22Rv1 (cell line): ENCODE measurements around the gene OR13J1.
"Not testable (repeated sequence)": the region's sequence is repeated elsewhere in the genome, so short reads cannot be mapped to it uniquely, and the experiment has no call there.

Source experiments
- H3K27ac ChIP-seq: fragments of 450-650 bp; 2 replicates; pipeline ENCODE4 v1.5.1; 2017
- ZFX ChIP-seq: fragments of 450-650 bp; IDR thresholded peaks from 2 replicates; pipeline ENCODE4 v1.6.1; 2017; ENCODE audit warnings: antibody characterized with exemption, borderline replicate concordance
- TF ChIP-seq, protein P1 (sequence below): fragments of 450-650 bp; IDR thresholded peaks from 2 replicates; pipeline ENCODE4 v1.5.1; 2017; ENCODE audit warnings: mild to moderate bottlenecking

Gene OR13J1

DNA sequence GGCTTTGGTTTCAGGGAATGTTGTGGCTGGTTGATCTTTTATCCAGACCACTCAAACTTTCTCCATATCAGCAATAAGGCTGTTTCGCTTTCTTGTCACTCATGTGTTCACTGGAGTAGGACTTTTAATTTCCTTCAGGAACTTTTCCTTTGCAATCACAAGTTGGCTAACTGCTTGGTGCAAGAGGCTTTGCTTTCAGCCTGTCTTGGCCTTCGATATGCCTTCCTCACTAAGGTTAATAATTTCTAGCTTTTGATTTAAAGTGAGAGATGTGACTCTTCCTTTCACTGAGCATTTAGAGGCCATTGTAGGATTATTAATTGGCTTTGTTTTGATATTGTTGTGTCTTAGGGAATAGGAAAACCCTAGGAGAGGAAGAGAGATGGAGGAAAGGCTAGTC, 28.8 kb upstream of the OR13J1 start:
- TF ChIP-seq ZFX: no peak
- TF ChIP-seq, protein P1, sequence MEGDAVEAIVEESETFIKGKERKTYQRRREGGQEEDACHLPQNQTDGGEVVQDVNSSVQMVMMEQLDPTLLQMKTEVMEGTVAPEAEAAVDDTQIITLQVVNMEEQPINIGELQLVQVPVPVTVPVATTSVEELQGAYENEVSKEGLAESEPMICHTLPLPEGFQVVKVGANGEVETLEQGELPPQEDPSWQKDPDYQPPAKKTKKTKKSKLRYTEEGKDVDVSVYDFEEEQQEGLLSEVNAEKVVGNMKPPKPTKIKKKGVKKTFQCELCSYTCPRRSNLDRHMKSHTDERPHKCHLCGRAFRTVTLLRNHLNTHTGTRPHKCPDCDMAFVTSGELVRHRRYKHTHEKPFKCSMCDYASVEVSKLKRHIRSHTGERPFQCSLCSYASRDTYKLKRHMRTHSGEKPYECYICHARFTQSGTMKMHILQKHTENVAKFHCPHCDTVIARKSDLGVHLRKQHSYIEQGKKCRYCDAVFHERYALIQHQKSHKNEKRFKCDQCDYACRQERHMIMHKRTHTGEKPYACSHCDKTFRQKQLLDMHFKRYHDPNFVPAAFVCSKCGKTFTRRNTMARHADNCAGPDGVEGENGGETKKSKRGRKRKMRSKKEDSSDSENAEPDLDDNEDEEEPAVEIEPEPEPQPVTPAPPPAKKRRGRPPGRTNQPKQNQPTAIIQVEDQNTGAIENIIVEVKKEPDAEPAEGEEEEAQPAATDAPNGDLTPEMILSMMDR: no peak
- no peak overlapping the region for H3K27ac ChIP-seq

DNA sequence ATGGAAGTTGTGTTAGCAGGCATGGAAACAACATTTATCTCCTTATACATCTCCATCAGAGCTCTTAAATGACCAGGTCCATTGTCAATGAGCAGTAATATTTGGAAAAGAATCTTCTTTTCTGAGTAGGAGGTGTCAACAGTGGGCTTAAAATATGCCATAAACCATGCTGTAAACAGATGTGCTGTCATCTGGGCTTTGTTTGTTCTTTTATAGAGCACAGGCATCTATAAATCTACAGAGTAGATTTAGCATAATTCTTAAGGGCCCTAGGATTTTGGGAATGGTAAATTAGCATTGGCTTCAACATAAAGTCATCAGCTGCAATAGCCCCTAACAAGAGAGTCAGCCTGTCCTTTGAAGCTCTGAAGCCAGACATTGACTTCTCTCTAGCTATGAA, 28.1 kb upstream of the OR13J1 start:
- no peak overlapping the region for H3K27ac ChIP-seq
- TF ChIP-seq, protein P1: no peak
- TF ChIP-seq ZFX: no peak

DNA sequence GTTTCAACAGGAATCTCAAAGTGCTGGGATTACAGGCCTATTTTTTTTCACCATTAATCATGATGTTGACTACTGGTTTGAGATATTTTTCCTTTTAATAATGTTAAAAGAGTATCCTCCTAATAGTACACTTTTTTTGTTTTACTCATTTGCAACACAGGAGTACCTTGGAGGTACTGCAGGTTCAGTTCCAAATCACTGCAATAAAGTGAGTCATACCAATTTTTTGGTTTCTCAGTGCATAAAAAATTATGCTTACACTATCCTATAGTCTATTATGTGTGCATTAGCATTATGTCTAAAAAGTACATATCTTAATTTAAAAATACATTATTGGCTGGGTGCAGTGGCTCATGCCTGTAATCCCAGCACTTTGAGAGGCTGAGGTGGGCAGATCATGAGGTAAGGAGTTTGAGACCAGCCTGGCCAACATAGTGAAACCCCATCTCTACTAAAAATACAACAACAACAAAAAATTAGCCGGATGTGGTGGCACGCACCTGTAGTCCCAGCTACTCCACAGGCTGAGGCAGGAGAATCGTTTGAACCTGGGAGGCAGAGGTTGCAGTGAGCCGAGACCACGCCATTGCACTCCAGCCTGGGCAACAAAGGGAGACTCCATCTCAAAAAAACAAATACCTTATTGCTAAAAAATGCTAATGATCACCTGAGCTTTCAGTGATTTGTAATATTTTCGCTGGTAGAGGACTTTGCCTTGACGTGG, 27.3 kb upstream of the OR13J1 start:
- H3K27ac ChIP-seq: not testable (repeated sequence)

DNA sequence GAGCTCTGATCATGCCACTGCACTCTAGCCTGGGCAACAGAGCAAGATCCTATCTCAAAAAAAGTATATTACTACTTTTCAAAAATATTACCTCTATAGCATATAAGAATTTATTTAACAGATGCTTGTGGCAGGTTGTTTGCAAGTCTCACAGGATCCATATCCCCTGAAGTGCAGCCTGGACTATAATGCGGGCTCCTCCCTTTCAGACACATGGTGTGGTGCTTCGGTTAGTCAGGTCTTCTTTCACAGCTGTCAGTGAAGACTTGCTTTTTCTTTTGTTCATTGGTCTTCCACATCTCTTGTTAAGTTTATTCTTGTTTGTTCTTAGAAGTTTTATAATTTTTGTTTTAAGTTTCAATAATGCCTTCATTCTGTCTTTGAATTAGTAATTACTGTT, 26.4 kb upstream of the OR13J1 start:
- H3K27ac ChIP-seq: no peak overlapping the region
- no peak for TF ChIP-seq ZFX
- TF ChIP-seq, protein P1: no peak

DNA sequence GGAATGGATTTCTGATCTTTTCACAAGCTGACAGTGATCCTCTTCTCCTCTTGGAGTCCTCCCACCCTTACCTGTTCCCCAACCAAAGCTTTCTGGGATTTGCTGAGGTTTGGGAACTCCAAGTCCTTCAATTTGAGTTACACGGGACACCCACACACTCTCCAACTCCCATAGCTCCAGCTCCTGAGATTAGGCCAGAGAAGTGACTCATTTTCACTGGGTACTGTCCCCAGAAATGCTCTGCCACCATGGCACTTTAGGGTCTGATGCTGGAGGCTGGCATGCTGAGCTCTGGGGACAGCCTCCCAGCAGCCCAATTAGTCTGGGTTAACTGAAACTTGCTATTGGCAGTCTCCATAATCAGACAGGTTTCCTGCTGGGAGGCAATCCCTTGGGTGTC, 21.9 kb upstream of the OR13J1 start:
- no peak overlapping the region for H3K27ac ChIP-seq
- TF ChIP-seq, protein P1: no peak
- TF ChIP-seq ZFX: no peak

DNA sequence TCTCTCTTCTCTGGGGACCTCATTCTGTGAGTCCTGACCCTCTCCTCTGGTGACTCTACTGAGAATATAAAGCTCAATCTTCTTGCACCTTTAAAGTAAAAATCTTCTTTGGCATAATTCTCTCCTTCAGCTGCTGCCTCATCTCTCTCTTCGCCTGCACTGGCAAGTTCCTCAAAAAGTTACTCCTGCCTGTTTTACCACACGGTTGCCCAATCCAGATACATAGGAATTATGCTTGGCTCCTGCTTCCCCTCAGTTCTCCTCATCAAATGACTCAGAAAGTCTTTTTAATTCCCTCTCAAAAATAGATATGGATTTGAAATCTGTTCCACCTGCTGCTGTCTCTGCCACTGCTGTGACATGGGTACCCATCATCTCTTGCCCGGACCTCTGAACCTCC, 21.4 kb upstream of the OR13J1 start:
- H3K27ac ChIP-seq: no peak overlapping the region
- TF ChIP-seq, protein P1: no peak
- TF ChIP-seq ZFX: no peak

DNA sequence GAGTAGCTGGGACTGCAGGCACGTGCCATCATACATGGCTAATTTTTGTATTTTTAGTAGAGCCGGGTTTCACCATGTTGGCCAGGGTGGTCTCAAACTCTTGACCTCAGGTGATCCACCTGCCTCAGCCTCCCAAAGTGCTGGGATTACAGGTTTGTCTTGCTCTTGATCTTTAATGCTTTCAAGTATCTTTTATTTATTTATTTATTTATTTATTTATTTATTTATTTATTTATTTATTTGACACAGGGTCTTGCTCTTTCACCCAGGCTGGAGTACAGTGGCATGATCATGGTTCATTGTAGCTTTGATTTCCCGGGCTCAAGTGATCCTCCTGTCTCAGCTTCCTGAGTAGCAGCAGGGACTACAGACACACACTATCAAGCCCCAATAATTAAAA, 14.7 kb upstream of the OR13J1 start:
- not testable (repeated sequence) for H3K27ac ChIP-seq

DNA sequence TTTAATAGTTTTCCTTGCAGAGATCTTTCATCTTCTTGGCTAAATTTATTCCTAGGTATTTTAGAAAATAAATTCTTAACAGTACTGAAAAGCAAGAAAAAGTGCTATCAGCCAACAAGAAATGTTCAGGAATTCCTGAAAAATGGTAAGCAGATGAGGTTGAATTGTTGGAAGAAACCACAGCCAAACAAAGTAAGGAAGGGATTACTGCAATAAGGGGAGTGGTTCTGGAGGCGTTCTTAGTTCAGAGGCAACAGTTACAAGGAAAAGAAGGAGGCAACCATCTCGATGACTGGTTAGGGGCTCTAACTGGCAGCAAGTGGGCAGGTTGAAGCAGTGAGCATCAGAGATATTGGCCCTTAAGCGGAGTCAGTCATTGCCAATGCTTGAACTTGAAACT, 12.8 kb upstream of the OR13J1 start:
- no peak overlapping the region for H3K27ac ChIP-seq
- TF ChIP-seq, protein P1: no peak
- TF ChIP-seq ZFX: no peak
